WTC11 (cell line): ENCODE results near the gene ZZZ3.

Source experiments
- ATF3 ChIP-seq: sonication (generic); formaldehyde crosslinking; conservative IDR thresholded peaks from 2 replicates; pipeline ENCODE4 v1.8.1; 2022; ENCODE audit warnings: mild to moderate bottlenecking, missing genetic modification reagents
- CTCF ChIP-seq: fragments of 200-600 bp; IDR thresholded peaks from 2 replicates; pipeline ENCODE4 v1.8.0; 2022; ENCODE audit warnings: antibody characterized with exemption
- NFYB ChIP-seq: sonication (generic); formaldehyde crosslinking; conservative IDR thresholded peaks from 2 replicates; pipeline ENCODE4 v1.8.0; 2022; ENCODE audit warnings: low read depth, missing genetic modification reagents
- PRDM15 ChIP-seq: sonication (generic); formaldehyde crosslinking; IDR thresholded peaks from 2 replicates; pipeline ENCODE4 v1.8.0; 2022; ENCODE audit warnings: missing genetic modification reagents
- TP53 ChIP-seq: sonication (generic); formaldehyde crosslinking; IDR thresholded peaks from 2 replicates; pipeline ENCODE4 v1.8.1; 2023; ENCODE audit warnings: mild to moderate bottlenecking, missing genetic modification reagents

GRCh38 chr1:77680173-77680572, 2.3 kb downstream of the ZZZ3 start:
- TF ChIP-seq CTCF (no peak), ATF3 (CRISPR knock-in tag) (no peak), TP53 (CRISPR knock-in tag) (no peak), NFYB (CRISPR knock-in tag) (no peak), PRDM15 (no peak)
